Measurements from ENCODE around the gene TRDN. TPM values are rescaled to one million over a fixed set of nuclear protein-coding genes. Genes with fewer than 3 reads are reported as not detected.

Gene TRDN
- total and polyA plus RNA-seq, 2 experiments from 2014 or later, result 0.10 to 0.48 TPM

GRCh38 chr6:123509112-123509511 is 127.6 kb downstream of the TRDN start:
- H3K36me3 ChIP-seq (replicated peaks; ENCODE audit: insufficient read depth, low read depth), result no peaks in the 10 kb centered on the region
- no peaks in the 10 kb centered on the region for H3K9me3 ChIP-seq (ENCODE audit: low read depth)
- H3K79me2 ChIP-seq, result no peaks in the 10 kb centered on the region
- no peak overlapping the region for H2AFZ ChIP-seq
- TF ChIP-seq EZH2 (IDR thresholded peaks at IDR 0.05; ENCODE audit: borderline replicate concordance), result no peak
- TF ChIP-seq EZH2phosphoT487 (IDR thresholded peaks at IDR 0.05; ENCODE audit: low read depth, severe bottlenecking, unreplicated experiment), result no peak
- TF ChIP-seq, protein P1, sequence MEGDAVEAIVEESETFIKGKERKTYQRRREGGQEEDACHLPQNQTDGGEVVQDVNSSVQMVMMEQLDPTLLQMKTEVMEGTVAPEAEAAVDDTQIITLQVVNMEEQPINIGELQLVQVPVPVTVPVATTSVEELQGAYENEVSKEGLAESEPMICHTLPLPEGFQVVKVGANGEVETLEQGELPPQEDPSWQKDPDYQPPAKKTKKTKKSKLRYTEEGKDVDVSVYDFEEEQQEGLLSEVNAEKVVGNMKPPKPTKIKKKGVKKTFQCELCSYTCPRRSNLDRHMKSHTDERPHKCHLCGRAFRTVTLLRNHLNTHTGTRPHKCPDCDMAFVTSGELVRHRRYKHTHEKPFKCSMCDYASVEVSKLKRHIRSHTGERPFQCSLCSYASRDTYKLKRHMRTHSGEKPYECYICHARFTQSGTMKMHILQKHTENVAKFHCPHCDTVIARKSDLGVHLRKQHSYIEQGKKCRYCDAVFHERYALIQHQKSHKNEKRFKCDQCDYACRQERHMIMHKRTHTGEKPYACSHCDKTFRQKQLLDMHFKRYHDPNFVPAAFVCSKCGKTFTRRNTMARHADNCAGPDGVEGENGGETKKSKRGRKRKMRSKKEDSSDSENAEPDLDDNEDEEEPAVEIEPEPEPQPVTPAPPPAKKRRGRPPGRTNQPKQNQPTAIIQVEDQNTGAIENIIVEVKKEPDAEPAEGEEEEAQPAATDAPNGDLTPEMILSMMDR (IDR thresholded peaks at IDR 0.05; ENCODE audit: poor library complexity), result no peak
- 61% methylated on average over 1 of the region's 1 CpG for WGBS (ENCODE audit: low lambda C conversion rate, missing lambda C conversion rate)
- no peaks in the 10 kb centered on the region for H3K9me2 ChIP-seq (replicated peaks; ENCODE audit: insufficient read depth)
- no peaks in the 10 kb centered on the region for H3K4me1 ChIP-seq (ENCODE audit: insufficient read depth)
- H3K27ac ChIP-seq, result no peak overlapping the region
- H4K20me1 ChIP-seq (ENCODE audit: insufficient read depth, poor library complexity, severe bottlenecking), result no peaks in the 10 kb centered on the region
- no peaks in the 10 kb centered on the region for H3K27me3 ChIP-seq
- no peak overlapping the region for H3K4me2 ChIP-seq
- H3K4me3 ChIP-seq, result no peak overlapping the region
- no peak for DNase-seq (ENCODE audit: low spot score)

- Histone ChIP-seq H3K27ac (no peak overlapping the region), H3K9me2 (replicated peaks; ENCODE audit: insufficient read depth) (no peaks in the 10 kb centered on the region), H3K27me3 (no peaks in the 10 kb centered on the region), H3K4me1 (ENCODE audit: insufficient read depth) (no peaks in the 10 kb centered on the region), H3K9me3 (ENCODE audit: low read depth) (no peaks in the 10 kb centered on the region), H3K4me2 (no peak overlapping the region), H3K36me3 (replicated peaks; ENCODE audit: insufficient read depth, low read depth) (no peaks in the 10 kb centered on the region), H3K79me2 (no peaks in the 10 kb centered on the region), H3K4me3 (no peak overlapping the region), H2AFZ (no peak overlapping the region), H4K20me1 (ENCODE audit: insufficient read depth, poor library complexity, severe bottlenecking) (no peaks in the 10 kb centered on the region)
- TF ChIP-seq EZH2phosphoT487 (IDR thresholded peaks at IDR 0.05; ENCODE audit: low read depth, severe bottlenecking, unreplicated experiment), result no peak
- TF ChIP-seq, protein P1 (IDR thresholded peaks at IDR 0.05; ENCODE audit: poor library complexity), result no peak
- TF ChIP-seq EZH2 (IDR thresholded peaks at IDR 0.05; ENCODE audit: borderline replicate concordance), result no peak
- 70% methylated on average over 2 of the region's 2 CpGs for WGBS (ENCODE audit: low lambda C conversion rate, missing lambda C conversion rate)
- DNase-seq (ENCODE audit: low spot score), result no peak
Observed at GRCh38 chr6:123508290-123508689, 128.5 kb downstream of the TRDN start.

- TF ChIP-seq EZH2 (IDR thresholded peaks at IDR 0.05; ENCODE audit: borderline replicate concordance) (no peak), EZH2phosphoT487 (IDR thresholded peaks at IDR 0.05; ENCODE audit: low read depth, severe bottlenecking, unreplicated experiment) (no peak)
- TF ChIP-seq, protein P1 (IDR thresholded peaks at IDR 0.05; ENCODE audit: poor library complexity), result no peak
Observed at GRCh38 chr6:123507582-123507981, 129.2 kb downstream of the TRDN start.

GRCh38 chr6:123503619-123504018 is 133.1 kb downstream of the TRDN start:
- H3K4me3 ChIP-seq, result no peak overlapping the region
- H3K79me2 ChIP-seq, result no peaks in the 10 kb centered on the region
- no peak overlapping the region for H2AFZ ChIP-seq
- no peaks in the 10 kb centered on the region for H3K36me3 ChIP-seq (replicated peaks; ENCODE audit: insufficient read depth, low read depth)
- TF ChIP-seq EZH2 (IDR thresholded peaks at IDR 0.05; ENCODE audit: borderline replicate concordance), result no peak
- TF ChIP-seq EZH2phosphoT487 (IDR thresholded peaks at IDR 0.05; ENCODE audit: low read depth, severe bottlenecking, unreplicated experiment), result no peak
- TF ChIP-seq, protein P1 (IDR thresholded peaks at IDR 0.05; ENCODE audit: poor library complexity), result no peak
- no peaks in the 10 kb centered on the region for H3K27me3 ChIP-seq
- no peak overlapping the region for H3K27ac ChIP-seq
- H3K9me2 ChIP-seq (replicated peaks; ENCODE audit: insufficient read depth), result no peaks in the 10 kb centered on the region
- no peaks in the 10 kb centered on the region for H4K20me1 ChIP-seq (ENCODE audit: insufficient read depth, poor library complexity, severe bottlenecking)
- DNase-seq (ENCODE audit: low spot score), result no peak
- whole genome bisulfite sequencing (ENCODE audit: low lambda C conversion rate, missing lambda C conversion rate), result 30% methylated on average over 1 of the region's 1 CpG
- H3K9me3 ChIP-seq (ENCODE audit: low read depth), result no peaks in the 10 kb centered on the region
- H3K4me1 ChIP-seq (ENCODE audit: insufficient read depth), result no peaks in the 10 kb centered on the region
- no peak overlapping the region for H3K4me2 ChIP-seq

More at GRCh38 chr6:123507582-123507981, 129.2 kb downstream of the TRDN start:
- no peaks in the 10 kb centered on the region for H3K9me3 ChIP-seq (ENCODE audit: low read depth)
- no peak overlapping the region for H3K4me2 ChIP-seq
- no peaks in the 10 kb centered on the region for H3K79me2 ChIP-seq
- H3K36me3 ChIP-seq (replicated peaks; ENCODE audit: insufficient read depth, low read depth), result no peaks in the 10 kb centered on the region
- H3K9me2 ChIP-seq (replicated peaks; ENCODE audit: insufficient read depth), result no peaks in the 10 kb centered on the region
- no peak for DNase-seq (ENCODE audit: low spot score)
- no peak overlapping the region for H3K27ac ChIP-seq
- no peaks in the 10 kb centered on the region for H3K4me1 ChIP-seq (ENCODE audit: insufficient read depth)
- no peak overlapping the region for H3K4me3 ChIP-seq
- no peaks in the 10 kb centered on the region for H3K27me3 ChIP-seq
- no peaks in the 10 kb centered on the region for H4K20me1 ChIP-seq (ENCODE audit: insufficient read depth, poor library complexity, severe bottlenecking)
- 80% methylated on average over 2 of the region's 2 CpGs for WGBS (ENCODE audit: low lambda C conversion rate, missing lambda C conversion rate)
- no peak overlapping the region for H2AFZ ChIP-seq
